ENCODE measurements around the gene AP4M1.

DNA sequence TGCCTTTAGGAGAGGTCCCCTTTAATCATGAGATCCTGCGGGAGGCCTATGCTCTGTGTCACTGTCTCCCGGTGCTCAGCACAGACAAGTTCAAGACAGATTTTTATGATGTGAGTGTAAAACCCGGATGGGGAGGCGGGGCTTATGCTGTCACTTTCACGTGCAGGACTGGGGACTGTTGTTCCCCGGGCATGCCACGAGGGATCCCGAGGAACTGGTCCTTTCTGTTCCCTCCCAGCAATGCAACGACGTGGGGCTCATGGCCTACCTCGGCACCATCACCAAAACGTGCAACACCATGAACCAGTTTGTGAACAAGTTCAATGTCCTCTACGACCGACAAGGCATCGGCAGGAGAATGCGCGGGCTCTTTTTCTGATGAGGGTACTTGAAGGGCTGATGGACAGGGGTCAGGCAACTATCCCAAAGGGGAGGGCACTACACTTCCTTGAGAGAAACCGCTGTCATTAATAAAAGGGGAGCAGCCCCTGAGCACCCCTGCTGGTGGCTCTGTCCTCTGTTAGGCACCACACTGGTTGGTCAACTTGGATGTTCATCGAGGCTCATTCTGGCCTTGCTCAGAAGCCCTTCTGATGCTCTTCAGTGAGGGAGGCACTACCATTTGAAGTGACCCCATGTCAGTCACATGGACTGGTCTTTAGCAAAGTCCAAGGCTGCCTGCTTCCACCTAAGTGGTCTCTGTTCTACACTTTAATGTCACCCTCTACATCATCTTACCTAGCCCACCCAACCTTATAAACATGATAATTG is 9.8 kb upstream of the AP4M1 start:
- TF ChIP-seq, protein P1, sequence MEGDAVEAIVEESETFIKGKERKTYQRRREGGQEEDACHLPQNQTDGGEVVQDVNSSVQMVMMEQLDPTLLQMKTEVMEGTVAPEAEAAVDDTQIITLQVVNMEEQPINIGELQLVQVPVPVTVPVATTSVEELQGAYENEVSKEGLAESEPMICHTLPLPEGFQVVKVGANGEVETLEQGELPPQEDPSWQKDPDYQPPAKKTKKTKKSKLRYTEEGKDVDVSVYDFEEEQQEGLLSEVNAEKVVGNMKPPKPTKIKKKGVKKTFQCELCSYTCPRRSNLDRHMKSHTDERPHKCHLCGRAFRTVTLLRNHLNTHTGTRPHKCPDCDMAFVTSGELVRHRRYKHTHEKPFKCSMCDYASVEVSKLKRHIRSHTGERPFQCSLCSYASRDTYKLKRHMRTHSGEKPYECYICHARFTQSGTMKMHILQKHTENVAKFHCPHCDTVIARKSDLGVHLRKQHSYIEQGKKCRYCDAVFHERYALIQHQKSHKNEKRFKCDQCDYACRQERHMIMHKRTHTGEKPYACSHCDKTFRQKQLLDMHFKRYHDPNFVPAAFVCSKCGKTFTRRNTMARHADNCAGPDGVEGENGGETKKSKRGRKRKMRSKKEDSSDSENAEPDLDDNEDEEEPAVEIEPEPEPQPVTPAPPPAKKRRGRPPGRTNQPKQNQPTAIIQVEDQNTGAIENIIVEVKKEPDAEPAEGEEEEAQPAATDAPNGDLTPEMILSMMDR (conservative IDR thresholded peaks at IDR 0.05; ENCODE audit: low read length), result peak; percentile 21; the same call in 1 of the 2 replicates
- TF ChIP-seq EZH2phosphoT487 (IDR thresholded peaks at IDR 0.05; ENCODE audit: borderline replicate concordance), result no peak

All from Loucy (cell line).